ENCODE measurements around the gene FBXO33.

Gene FBXO33

GRCh38 chr14:39430762-39431415 is 1.3 kb downstream of the FBXO33 start:
- no peak for DNase-seq

GRCh38 chr14:39428118-39428517 is 4.1 kb downstream of the FBXO33 start:
- no peak for DNase-seq

GRCh38 chr14:39426605-39427004 is 5.6 kb downstream of the FBXO33 start:
- DNase-seq, result no peak

GRCh38 chr14:39425947-39426346 is 6.3 kb downstream of the FBXO33 start:
- no peak for DNase-seq

GRCh38 chr14:39423793-39424192 is 8.4 kb downstream of the FBXO33 start:
- no peak for DNase-seq

- no peak for DNase-seq
Observed at GRCh38 chr14:39422243-39422642, 10.0 kb downstream of the FBXO33 start.

- no peak for DNase-seq
Observed at GRCh38 chr14:39419272-39419671, 13.0 kb downstream of the FBXO33 start.

GRCh38 chr14:39417014-39417413 is 15.2 kb downstream of the FBXO33 start:
- DNase-seq, result no peak

- DNase-seq, result no peak
Observed at GRCh38 chr14:39416072-39416471, 16.2 kb downstream of the FBXO33 start.

- DNase-seq, result no peak
Observed at GRCh38 chr14:39406560-39406959, 25.7 kb downstream of the FBXO33 start.

- no peak for DNase-seq
Observed at GRCh38 chr14:39398382-39398781, 33.9 kb downstream of the FBXO33 start.

GRCh38 chr14:39396448-39396847 is 35.8 kb downstream of the FBXO33 start:
- no peak for DNase-seq

- DNase-seq, result no peak
Observed at GRCh38 chr14:39395555-39396254, 36.5 kb downstream of the FBXO33 start.

GRCh38 chr14:39393289-39393688 is 38.9 kb downstream of the FBXO33 start:
- DNase-seq, result no peak

- DNase-seq, result no peak
Observed at GRCh38 chr14:39384177-39384576, 48.1 kb downstream of the FBXO33 start.

GRCh38 chr14:39383741-39384140 is 48.5 kb downstream of the FBXO33 start:
- DNase-seq, result no peak

GRCh38 chr14:39383026-39383660 is 49.1 kb downstream of the FBXO33 start:
- no peak for DNase-seq

- no peak for DNase-seq
Observed at GRCh38 chr14:39382463-39382862, 49.8 kb downstream of the FBXO33 start.

- no peak for DNase-seq
Observed at GRCh38 chr14:39381366-39381765, 50.9 kb downstream of the FBXO33 start.

- DNase-seq, result no peak
Observed at GRCh38 chr14:39376667-39377403, 55.4 kb downstream of the FBXO33 start.

- DNase-seq, result no peak
Observed at GRCh38 chr14:39374851-39375250, 57.4 kb downstream of the FBXO33 start.

- no peak for DNase-seq
Observed at GRCh38 chr14:39372656-39373055, 59.6 kb downstream of the FBXO33 start.

- DNase-seq, result no peak
Observed at GRCh38 chr14:39370415-39370814, 61.8 kb downstream of the FBXO33 start.

GRCh38 chr14:39369029-39369428 is 63.2 kb downstream of the FBXO33 start:
- DNase-seq, result no peak
